ENCODE results near the gene GAS1.
A peak's percentile ranks its signal among the peaks of the same experiment; 100 is the strongest.

GAS1 gene

GRCh38 chr9:86962692-86963091 is 15.4 kb upstream of the GAS1 start:
- DNase-seq: no peak

- DNase-seq: no peak
Measured at GRCh38 chr9:86960938-86961337, 13.6 kb upstream of the GAS1 start.

DNA sequence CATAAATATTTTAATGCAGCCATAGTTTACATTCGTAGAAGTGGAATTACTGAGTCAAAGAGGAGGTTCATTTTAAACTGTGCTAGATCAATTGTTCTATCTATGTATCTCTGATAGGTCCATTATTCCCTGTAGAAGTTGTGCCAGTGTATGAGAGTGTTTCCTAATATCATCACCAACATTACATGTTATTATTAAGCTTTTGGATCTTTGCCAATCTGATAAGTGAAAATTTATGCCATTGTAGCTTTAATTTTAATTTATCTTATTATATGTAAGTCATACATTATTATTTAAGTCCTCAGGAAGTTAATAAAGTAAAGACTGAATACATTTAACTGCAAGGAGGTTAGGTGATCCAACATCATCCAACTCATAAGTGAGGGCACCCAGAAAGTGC is 10.9 kb upstream of the GAS1 start:
- no peak for DNase-seq

- no peak for DNase-seq
Measured at GRCh38 chr9:86955561-86955960, 8.3 kb upstream of the GAS1 start.

GRCh38 chr9:86955042-86955441 is 7.7 kb upstream of the GAS1 start:
- DNase-seq: no peak

DNA sequence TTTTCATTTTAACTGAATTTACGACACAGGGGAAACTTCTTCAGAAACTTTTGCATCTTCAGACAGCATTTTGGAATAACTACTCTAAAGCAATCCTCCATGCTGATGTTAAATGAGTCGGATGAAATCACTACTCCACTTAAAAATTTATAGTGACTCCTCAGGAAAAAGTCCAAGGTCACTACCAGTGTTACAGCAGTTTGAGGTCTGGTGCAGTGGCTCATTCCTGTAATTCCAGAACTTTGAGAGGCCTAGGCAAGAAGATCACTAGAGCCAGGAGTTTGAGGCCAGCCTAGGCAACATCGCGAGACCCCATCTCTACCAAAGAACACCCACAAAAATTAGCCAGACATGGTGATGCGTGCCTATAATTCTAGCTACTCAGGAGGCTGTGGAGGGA is 5.9 kb upstream of the GAS1 start:
- no peak for DNase-seq

GRCh38 chr9:86948074-86948929 is 996 bp upstream of the GAS1 start:
- DNase-seq: peak; percentile 83

DNA sequence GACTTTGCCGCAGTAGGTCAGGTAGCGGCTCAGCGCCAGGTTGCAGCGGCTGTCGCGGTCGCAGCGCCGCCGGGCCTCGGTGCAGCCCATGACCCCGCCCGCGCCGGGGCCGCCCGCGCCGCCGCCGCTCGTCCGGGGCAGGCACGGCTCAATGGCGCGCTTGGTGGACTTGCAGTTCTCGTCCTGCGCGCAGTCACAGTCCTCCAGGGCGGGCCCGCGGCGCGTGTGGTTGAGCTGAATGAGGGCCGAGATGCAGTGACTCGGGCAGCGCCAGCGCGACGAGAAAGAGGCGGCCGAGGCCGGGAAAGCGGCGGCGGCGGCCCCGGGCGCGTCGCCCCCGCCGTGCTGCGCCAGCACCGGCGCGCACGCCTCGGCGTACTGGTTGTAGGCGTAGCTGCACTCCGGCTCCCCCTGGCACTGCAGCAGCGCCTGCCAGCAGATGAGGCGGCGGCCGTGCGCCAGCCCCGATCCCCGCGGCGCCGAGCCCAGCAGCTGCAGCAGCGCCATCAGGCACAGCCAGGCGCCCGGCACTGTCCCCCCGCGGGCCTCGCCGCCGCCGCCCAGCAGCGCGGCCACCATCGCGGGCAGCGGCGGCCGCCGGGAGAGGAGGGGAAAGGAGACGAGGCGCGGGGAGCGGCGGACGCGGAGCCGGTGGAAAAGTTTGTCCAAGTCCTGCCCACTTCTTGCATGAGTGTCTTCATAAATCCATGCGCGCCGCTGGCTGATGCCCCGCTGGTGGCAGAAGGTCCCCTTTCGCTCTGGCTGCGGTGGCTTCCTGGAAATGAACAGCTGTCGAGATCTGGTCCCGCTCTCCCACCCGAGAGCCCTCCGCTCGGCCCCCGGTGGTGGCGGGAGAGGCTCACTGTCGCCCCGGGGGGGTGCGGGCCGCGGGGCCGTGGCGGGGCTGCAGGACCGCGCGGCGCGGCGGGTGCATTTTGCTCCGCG is 833 bp downstream of the GAS1 start:
- peak; percentile 75 for DNase-seq

DNA sequence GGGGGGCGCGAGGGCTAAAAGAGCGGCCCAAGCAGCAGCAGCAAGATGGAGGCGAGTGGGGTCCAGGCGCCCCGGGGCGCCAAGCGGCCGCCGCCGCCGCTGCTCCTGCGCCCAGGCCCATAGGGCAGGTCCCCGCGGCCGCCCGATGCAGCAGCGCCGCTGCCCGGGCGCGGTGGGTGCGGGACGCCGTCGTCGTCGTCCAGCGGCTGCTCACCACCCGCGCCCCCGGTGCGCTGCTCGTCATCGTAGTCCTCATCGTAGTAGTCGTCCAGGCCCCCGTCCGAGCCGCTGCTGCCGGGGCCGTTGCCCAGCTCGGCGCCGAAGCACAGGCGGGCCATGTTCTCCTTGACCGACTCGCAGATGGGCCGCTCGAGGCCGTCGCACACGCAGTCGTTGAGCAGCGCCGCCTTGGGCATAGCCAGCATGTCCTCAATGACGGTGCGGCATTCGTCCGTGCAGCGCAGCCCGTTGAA is 1.5 kb downstream of the GAS1 start:
- peak; percentile 37 for DNase-seq

GRCh38 chr9:86944796-86945727 is 2.2 kb downstream of the GAS1 start:
- no peak for DNase-seq

DNA sequence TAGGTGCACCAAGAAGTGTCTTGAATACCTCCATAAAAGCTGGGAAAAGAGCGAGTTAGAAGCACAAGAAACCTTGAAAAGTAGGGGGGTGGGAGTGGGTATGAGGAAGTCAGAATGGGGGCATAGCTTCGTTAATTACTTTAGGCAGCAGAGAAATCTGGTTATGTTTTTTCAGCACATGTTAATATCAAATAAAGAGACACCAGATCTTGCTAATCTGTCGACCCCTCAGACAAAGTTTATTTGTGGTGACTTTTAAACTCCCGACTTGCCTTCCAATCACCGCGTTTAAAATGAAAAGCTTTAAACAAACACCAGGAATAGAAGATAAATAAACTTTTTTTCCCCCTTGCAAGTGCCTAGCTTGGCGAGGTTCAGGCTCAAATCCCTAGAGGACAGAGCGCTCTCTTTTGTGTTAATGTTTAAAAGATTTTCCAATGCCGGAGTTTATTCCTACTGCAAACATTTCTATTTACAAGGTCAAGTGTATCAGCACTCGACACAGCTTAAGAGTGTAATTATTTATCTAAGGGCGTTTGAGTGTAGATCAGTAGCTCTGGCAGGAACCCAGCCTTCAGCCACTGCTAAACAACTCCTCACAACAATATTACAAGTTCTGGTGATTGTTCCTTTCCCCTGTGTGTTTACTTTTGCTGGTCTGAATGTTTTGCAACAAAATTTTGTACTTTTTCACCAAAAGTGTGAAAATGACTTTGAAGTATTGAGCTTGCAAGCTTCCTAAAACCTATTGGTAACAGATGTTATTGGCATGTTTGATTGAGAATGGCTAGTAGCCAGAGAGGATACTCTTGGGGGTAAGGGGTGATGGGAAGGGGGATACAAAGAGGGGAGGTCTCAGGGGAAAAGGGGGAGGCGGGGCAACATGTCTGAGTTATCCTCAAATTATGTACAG is 3.8 kb downstream of the GAS1 start:
- no peak for DNase-seq

DNA sequence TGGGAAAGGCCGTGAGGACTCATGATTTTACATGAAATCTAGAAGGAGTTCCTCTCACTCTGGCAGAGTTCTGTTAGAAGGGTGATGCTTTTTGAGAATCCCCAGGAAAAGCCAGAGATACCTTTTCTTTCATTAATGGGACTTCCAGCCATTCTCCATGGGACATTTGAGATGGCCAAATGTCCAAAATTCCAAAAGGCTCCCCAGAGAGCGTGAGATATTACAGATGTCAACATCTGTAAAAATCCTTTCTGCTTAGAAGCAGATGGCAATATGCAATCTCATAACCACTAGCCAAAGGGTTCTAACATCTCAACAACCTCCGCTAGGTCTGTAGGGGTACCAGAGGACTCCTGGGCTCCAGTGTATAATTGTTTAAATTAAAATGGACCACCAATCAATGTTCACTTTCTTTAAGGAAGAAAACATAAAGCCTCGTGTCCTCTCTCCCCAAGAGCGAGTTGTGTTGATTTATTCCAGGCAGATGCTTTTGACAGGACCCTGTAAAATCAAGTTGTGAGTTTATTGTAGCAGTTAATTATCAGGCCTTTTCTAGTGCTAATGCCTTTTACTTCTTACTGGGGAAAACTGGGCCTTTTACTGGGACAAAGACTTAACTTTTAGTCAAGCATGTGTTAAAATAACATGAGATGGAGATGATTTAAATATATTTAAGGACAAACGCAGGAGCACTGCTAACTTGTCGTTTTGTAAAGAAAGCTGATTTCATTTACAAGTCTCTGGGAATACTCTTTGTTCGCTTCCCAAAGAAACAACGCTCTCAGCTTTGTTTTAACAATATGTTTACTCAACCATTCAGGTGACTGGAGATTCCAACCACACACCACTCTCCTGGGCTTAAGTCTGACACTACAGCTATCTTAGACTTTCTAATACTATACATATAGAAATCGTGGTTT is 4.8 kb downstream of the GAS1 start:
- DNase-seq: no peak

DNA sequence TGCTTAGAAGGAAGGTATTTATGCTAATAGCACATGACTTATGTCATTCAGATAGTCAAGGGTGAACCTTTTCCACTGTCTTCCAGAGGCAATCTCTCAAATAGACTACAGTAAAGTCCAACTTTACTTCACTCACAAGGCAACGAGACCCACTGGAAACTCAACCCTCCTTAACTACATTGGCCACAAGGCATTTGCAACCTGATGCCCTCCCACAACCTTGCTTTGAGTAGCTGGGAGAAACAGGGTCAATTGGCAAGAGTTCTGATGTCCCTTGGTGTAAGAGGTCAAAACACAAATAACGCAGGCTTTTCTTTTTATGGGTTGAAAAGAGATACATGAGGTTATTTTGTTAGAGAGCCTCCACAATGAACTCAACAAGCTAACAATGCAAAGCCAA is 6.1 kb downstream of the GAS1 start:
- no peak for DNase-seq

DNA sequence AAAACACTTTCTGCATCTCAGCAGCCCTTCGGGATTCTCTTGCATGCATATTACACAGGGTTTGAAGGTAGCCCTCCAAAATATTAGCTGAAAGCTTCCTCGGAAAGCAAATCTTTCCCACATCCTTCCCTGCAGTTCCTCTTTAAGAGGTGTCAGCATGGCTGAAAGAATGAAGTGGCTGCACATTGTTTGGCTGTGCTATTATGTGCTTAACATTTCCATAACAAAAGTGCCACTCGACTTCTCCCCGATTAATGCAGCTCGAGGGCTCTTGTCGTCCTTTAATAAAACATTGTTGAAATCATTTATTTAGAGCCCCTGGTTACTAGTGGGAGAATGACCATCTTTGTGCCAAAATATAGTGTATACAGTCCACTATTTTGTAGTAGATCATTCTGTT is 6.5 kb downstream of the GAS1 start:
- no peak for DNase-seq

DNA sequence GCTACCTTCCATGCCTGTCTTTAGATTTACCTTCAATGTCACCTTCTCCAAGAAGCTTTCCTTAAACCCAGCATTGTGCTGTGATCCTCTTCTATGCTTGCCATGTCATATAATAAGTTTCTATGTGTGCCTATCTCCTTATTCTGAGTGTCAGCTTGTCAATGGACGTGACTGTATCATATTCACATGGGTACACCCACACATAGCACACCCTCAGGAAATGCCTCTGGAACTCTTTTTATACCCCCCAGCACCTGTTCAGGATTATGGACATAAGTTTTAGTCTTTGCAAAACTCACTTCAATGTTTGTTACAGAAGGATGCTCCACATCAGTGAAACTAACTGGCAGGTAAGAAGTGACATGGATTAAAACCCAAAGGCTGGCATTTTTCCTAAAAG is 7.4 kb downstream of the GAS1 start:
- DNase-seq: no peak

DNA sequence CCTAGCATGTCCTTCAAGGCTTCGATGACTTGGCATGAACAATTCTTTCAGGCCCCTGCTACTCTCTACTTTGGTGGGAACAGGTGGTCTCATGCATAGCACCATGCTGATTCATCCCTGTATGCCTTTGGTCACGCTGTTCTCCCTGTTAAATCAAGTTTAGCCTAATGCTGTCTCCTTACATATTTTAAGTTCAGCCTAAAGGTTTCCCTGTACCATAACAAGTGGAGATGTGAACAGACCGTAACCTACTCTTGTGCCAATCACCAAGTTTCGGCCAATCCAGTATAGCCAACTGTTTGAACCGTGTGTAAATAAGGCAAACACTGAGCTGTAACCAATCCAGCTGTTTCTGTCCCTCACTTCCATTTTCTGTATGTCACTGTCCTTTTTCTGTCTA is 8.0 kb downstream of the GAS1 start:
- no peak for DNase-seq

DNA sequence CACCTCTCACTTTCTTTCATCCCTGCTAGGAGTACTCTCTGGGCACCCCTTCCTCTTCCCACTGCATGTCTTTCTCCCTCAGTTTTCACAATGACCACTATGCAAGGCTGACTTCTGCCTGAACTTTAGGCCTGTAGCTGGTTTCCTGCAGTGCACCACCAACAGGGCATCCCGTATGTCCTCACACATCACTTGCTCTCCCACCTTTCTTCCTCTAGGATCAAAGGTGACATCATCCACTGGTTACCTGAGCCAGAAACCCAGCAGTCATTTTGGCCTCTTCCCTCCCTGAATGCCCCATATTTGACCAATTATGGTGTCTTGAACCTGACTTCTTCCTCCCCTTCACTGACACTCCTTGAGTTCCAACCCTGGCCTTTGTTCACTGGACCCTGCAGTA is 8.5 kb downstream of the GAS1 start:
- DNase-seq: no peak

DNA sequence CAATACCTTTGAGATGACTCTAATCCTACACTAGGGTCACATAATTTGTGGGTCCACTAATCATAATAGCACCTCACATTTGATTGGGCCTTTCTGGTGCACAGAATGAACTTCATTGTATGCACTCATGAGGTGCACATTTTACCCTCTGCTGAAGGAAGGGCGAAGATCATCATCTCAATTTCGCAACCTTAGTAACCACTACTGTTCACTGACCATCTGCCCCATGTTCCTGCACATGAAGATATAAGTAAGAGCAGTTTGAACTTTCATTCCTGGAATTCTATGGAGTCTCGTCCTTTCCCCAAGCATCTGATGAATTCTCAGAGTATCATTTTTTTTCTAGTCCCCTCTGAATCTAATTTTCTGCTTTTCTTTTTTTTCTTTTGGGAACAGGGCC is 21.2 kb downstream of the GAS1 start:
- no peak for DNase-seq

GRCh38 chr9:86925686-86926085 is 21.6 kb downstream of the GAS1 start:
- no peak for DNase-seq

GRCh38 chr9:86924206-86924605 is 23.1 kb downstream of the GAS1 start:
- no peak for DNase-seq

Measured in stimulated activated CD4-positive, alpha-beta T cell treated with anti-CD3 and anti-CD28 coated beads, Interleukin-15, amount 100 ng/mL, for 24 hours (primary cell).